K562 (cell line): Measurements from ENCODE around the gene S100A6. TPM values are rescaled to one million over a fixed set of nuclear protein-coding genes. Genes with fewer than 3 reads are reported as not detected.

Source experiments
- CBX1 ChIP-seq: sonication (generic); IDR thresholded peaks from 2 replicates; pipeline ENCODE4 v1.6.1; 2016; ENCODE audit warnings: antibody characterized with exemption, low read depth, mild to moderate bottlenecking
- GTF3C2 ChIP-seq: IDR thresholded peaks from 3 replicates; pipeline ENCODE4 v1.6.1; 2011; ENCODE audit warnings: borderline replicate concordance, mild to moderate bottlenecking, moderate library complexity; ENCODE audit not compliant: insufficient read length; ENCODE audit errors: extremely low read depth
- HMG20A ChIP-seq: fragments of 450-650 bp; formaldehyde crosslinking; conservative IDR thresholded peaks from 2 replicates; pipeline ENCODE4 v1.4.0; 2020; ENCODE audit warnings: mild to moderate bottlenecking, mixed read lengths
- MGA ChIP-seq: fragments of 450-650 bp; IDR thresholded peaks from 2 replicates; pipeline ENCODE4 v1.6.1; 2016; ENCODE audit warnings: mild to moderate bottlenecking, moderate library complexity
- STAT5A ChIP-seq: IDR thresholded peaks from 2 replicates; pipeline ENCODE4 v1.6.1; 2012; ENCODE audit warnings: low read length, inconsistent platforms, borderline replicate concordance
- polyA plus RNA-seq, 8 experiments: library from polyadenylated mRNA; depleted of rRNA in 4 of 8; stranded (reverse) in 5 of 8; unstranded in 3 of 8; fragments of >200 nt; fragmentation: Nextera tagmentation in 2 of 8; fragmentation: Illumina TruSeq in 1 of 8; extraction: Ambion mirVana in 2 of 8; extraction: Trizol in 1 of 8; gene quantifications; 2 replicates each; pipeline versions ENCODE4 v1.2.1 to v1.2.3, GENCODE V29; 2011 to 2014; ENCODE audit warnings: inconsistent platforms in 1 of 8, missing spikeins in 1 of 8
- total RNA-seq, 7 experiments: library from RNA; depleted of rRNA in 6 of 7; stranded (reverse); fragments of >200 nt in 6 of 7; fragmentation: Illumina TruSeq in 2 of 7; extraction: Trizol in 2 of 7; gene quantifications; 2 replicates each; pipeline versions ENCODE4 v1.2.1 to v1.2.3, GENCODE V29; 2011 to 2021; ENCODE audit warnings: low replicate concordance in 1 of 7
- TF ChIP-seq, protein P1 (sequence below), 2 experiments: fragments of 150-350 bp in 1 of 2; IDR thresholded peaks; 2 replicates each; pipeline ENCODE4 v1.6.1; 2012 to 2016; ENCODE audit warnings: low read depth in 2 of 2, low read length in 2 of 2, mild to moderate bottlenecking in 1 of 2, moderate library complexity in 1 of 2

The S100A6 gene
- total and polyA plus RNA-seq, 9 of the 15 experiments (the other 6 are each of a cell fraction or from before 2014, with no cell fraction given), result 9.8 to 66.5 (median 23.2) TPM

DNA sequence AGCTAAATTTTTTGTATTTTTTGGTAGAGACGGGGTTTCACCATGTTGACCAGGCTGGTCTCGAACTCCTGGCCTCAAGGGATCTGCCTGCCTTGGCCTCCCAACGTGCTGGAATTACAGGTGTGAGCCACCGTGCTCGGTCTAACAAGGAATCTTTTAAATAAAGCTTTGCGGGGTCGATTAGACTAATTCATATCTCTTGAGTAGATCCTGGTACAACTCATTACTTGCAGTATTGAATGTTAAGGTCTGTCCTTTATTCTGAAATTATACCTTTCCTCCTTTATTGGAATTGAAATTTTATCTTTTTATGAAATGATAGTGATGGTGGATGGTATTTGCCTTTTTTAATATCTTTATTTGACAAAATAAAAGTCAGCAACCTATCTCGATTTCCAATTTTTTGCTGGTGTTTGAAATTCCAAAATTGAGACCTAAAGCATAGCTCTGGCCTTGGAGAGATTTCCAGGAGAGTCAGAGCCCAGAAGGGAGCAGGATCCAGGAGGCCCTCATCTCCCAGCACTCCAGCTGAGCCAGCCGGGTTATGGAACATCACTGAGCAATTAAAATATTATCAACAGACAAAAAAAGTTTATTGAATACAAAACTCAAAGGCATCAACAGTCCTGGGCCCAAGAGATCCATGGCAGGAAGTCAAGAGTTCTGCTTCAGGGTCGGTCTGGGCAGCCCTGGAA, 25.1 kb upstream of the S100A6 start (continued):
- TF ChIP-seq GTF3C2 (no peak), CBX1 (no peak), MGA (no peak), HMG20A (CRISPR knock-in tag) (no peak), STAT5A (no peak)
- TF ChIP-seq, protein P1, sequence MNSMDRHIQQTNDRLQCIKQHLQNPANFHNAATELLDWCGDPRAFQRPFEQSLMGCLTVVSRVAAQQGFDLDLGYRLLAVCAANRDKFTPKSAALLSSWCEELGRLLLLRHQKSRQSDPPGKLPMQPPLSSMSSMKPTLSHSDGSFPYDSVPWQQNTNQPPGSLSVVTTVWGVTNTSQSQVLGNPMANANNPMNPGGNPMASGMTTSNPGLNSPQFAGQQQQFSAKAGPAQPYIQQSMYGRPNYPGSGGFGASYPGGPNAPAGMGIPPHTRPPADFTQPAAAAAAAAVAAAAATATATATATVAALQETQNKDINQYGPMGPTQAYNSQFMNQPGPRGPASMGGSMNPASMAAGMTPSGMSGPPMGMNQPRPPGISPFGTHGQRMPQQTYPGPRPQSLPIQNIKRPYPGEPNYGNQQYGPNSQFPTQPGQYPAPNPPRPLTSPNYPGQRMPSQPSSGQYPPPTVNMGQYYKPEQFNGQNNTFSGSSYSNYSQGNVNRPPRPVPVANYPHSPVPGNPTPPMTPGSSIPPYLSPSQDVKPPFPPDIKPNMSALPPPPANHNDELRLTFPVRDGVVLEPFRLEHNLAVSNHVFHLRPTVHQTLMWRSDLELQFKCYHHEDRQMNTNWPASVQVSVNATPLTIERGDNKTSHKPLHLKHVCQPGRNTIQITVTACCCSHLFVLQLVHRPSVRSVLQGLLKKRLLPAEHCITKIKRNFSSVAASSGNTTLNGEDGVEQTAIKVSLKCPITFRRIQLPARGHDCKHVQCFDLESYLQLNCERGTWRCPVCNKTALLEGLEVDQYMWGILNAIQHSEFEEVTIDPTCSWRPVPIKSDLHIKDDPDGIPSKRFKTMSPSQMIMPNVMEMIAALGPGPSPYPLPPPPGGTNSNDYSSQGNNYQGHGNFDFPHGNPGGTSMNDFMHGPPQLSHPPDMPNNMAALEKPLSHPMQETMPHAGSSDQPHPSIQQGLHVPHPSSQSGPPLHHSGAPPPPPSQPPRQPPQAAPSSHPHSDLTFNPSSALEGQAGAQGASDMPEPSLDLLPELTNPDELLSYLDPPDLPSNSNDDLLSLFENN (IDR thresholded peaks at IDR 0.05; ENCODE audit: low read depth in 2 of 2, low read length in 2 of 2), result no peak
- TF ChIP-seq, all 486 proteins: peak for 0
